Colonic mucosa (tissue), 4 donors: ENCODE measurements around the gene AADACL4. TPM values are rescaled to one million over a fixed set of nuclear protein-coding genes. Genes with fewer than 3 reads are reported as not detected.
"Not testable (repeated sequence)": the region's sequence is repeated elsewhere in the genome, so short reads cannot be mapped to it uniquely, and the experiment has no call there.

Source experiments
- DNase-seq: peaks from one replicate; pipeline ENCODE4 v3.0.0-alpha.2; 2020
- H3K27ac ChIP-seq: fragments of 200-600 bp; one replicate; pipeline ENCODE4 v1.8.0; 2021
- H3K27me3 ChIP-seq: fragments of 200-600 bp; one replicate; pipeline ENCODE4 v1.8.0; 2021
- H3K36me3 ChIP-seq: fragments of 200-600 bp; one replicate; pipeline ENCODE4 v1.8.0; 2021
- H3K4me1 ChIP-seq: fragments of 200-600 bp; one replicate; pipeline ENCODE4 v1.8.0; 2021; ENCODE audit warnings: mild to moderate bottlenecking
- H3K4me3 ChIP-seq: fragments of 200-600 bp; one replicate; pipeline ENCODE4 v1.8.0; 2021
- H3K9ac ChIP-seq, 2 donors: one replicate each; pipeline ENCODE4 v1.7.0; 2013; ENCODE audit warnings: control low read depth in 2 of 2, low read depth in 2 of 2, low read length in 2 of 2
- H3K9me3 ChIP-seq: fragments of 200-600 bp; one replicate; pipeline ENCODE4 v1.8.0; 2021
- CTCF ChIP-seq: fragments of 200-600 bp; IDR thresholded peaks from one replicate; pipeline ENCODE4 v1.8.0; 2022; ENCODE audit warnings: antibody characterized with exemption, mild to moderate bottlenecking
- intact Hi-C: fragments of 100-400 bp; cut with DNase I; formaldehyde crosslinking; loops from one replicate; pipeline ENCODE4 v1.14.1; 2022
- total RNA-seq, 2 donors: library from RNA; stranded (reverse); fragmentation: NEBNext Ultra II Directional in 1 of 2; extraction: Animal tissue kit (Norgen Biotek cat#: 25700) in 1 of 2; gene quantifications; one replicate each; pipeline ENCODE4 v1.2.1, GENCODE V29; 2021
- donor health status: healthy.
- donor health status: DM: no; HTN: no; CAD: no.
- donor health status: DM: no; HTN: no; CAD: no.

AADACL4 gene
- total RNA-seq, 2 donors from 2014 or later: not detected

DNA sequence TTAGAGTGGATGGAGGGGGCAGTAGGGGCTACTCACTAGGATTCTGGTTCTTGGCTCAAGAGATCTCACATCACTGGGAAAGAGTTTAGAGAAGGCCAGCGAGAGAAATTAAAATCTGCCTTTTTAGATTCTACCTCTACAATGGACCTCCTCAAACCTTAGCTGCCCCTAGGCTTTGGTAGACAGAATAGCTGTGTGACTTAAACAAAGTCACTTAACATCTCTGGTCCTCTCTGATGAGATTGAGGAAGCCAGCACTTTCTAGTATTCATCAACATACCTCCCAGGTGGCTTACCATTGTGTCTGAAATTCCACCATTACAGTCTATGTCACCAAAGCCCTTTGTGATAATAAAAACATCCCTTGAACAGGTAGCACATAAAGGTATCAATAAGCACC lies 18.7 kb downstream of the AADACL4 start:
- Histone ChIP-seq H3K4me1 (no peaks in the 10 kb centered on the region), H3K9me3 (no peaks in the 10 kb centered on the region), H3K9ac (no peak overlapping the region), H3K27me3 (no peaks in the 10 kb centered on the region), H3K4me3 (no peak overlapping the region), H3K27ac (no peak overlapping the region), H3K36me3 (no peaks in the 10 kb centered on the region)
- intact Hi-C loops: no loop called here
- DNase-seq: no peak
- TF ChIP-seq CTCF: no peak

- H3K36me3 ChIP-seq: no peaks in the 10 kb centered on the region
- H3K27ac ChIP-seq: no peak overlapping the region
- no peak for TF ChIP-seq CTCF
- DNase-seq: no peak
- no peaks in the 10 kb centered on the region for H3K9me3 ChIP-seq
- intact Hi-C loops: no loop called here
- no peaks in the 10 kb centered on the region for H3K27me3 ChIP-seq
- no peaks in the 10 kb centered on the region for H3K4me1 ChIP-seq
- H3K4me3 ChIP-seq: no peak overlapping the region
- no peak overlapping the region for H3K9ac ChIP-seq
Observed at GRCh38 chr1:12665511-12665910, 21.6 kb downstream of the AADACL4 start.

GRCh38 chr1:12666141-12666735 lies 22.4 kb downstream of the AADACL4 start:
- no peak for TF ChIP-seq CTCF
- intact Hi-C loops: no loop called here
- DNase-seq: no peak
- Histone ChIP-seq H3K4me1 (no peaks in the 10 kb centered on the region), H3K4me3 (no peak overlapping the region), H3K27me3 (no peaks in the 10 kb centered on the region), H3K9ac (no peak overlapping the region), H3K36me3 (no peaks in the 10 kb centered on the region), H3K27ac (no peak overlapping the region), H3K9me3 (no peaks in the 10 kb centered on the region)

DNA sequence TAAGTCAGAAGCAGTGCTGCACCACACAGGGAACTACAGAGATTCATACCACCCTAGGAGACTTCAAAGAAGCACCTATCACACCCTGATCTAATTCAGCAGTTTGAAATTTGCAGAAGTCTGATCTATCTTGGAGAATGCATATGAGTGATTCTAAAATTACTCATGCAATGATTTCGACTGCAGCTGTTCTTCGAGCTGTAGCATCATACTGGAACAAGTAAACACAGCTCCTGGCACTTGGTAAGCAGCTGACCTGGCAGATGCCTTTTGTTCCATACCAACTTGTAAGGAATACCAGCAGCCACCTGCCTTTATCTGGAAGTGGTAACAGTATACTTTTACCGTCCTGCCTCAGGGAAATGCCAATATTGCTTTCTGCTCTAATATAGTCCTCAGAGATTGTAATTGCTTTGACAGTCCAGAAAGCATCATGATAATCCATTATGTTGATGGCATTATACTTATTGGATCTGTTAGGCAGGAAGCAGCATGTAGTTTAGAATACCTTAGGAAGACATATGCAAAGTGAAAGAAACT lies 25.7 kb downstream of the AADACL4 start:
- H3K4me3 ChIP-seq: no peak overlapping the region
- no peak overlapping the region for H3K9ac ChIP-seq
- H3K36me3 ChIP-seq: no peaks in the 10 kb centered on the region
- H3K27ac ChIP-seq: no peak overlapping the region
- intact Hi-C loops: no loop called here
- no peaks in the 10 kb centered on the region for H3K4me1 ChIP-seq
- no peaks in the 10 kb centered on the region for H3K9me3 ChIP-seq
- no peaks in the 10 kb centered on the region for H3K27me3 ChIP-seq
- no peak for TF ChIP-seq CTCF
- no peak for DNase-seq

DNA sequence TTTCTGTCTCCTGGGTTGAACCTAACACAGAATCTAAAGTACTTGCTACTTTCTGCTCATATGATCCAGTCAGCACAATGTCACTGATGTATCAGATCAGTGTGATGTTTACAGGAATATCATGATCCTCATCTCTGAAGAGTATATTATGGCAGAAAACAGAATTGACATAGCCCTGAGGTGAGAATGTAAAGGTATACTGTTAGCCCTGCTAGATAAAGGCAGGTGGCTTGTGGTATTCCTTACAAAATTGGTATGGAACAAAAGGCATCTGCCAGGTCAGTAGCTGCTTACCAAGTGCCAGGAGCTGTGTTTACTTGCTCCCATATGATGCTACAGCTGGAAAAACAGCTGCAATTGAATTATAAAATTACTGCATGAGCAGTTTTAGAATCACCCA lies 30.5 kb downstream of the AADACL4 start:
- no peaks in the 10 kb centered on the region for H3K4me1 ChIP-seq
- H3K4me3 ChIP-seq: no peak overlapping the region
- DNase-seq: no peak
- no peaks in the 10 kb centered on the region for H3K27me3 ChIP-seq
- no peaks in the 10 kb centered on the region for H3K36me3 ChIP-seq
- intact Hi-C loops: no loop called here
- no peak for TF ChIP-seq CTCF
- no peak overlapping the region for H3K9ac ChIP-seq
- H3K9me3 ChIP-seq: no peaks in the 10 kb centered on the region
- H3K27ac ChIP-seq: no peak overlapping the region

- intact Hi-C loops, H3K36me3 ChIP-seq, H3K27ac ChIP-seq, H3K9ac ChIP-seq, H3K4me1 ChIP-seq, H3K9me3 ChIP-seq, H3K27me3 ChIP-seq, H3K4me3 ChIP-seq, DNase-seq: not testable (repeated sequence)
Observed at GRCh38 chr1:12676122-12676521, 32.2 kb downstream of the AADACL4 start.
